ENCODE measurements around the gene UPB1.
"Not testable (repeated sequence)": the region's sequence is repeated elsewhere in the genome, so short reads cannot be mapped to it uniquely, and the experiment has no call there.

Gene UPB1

DNA sequence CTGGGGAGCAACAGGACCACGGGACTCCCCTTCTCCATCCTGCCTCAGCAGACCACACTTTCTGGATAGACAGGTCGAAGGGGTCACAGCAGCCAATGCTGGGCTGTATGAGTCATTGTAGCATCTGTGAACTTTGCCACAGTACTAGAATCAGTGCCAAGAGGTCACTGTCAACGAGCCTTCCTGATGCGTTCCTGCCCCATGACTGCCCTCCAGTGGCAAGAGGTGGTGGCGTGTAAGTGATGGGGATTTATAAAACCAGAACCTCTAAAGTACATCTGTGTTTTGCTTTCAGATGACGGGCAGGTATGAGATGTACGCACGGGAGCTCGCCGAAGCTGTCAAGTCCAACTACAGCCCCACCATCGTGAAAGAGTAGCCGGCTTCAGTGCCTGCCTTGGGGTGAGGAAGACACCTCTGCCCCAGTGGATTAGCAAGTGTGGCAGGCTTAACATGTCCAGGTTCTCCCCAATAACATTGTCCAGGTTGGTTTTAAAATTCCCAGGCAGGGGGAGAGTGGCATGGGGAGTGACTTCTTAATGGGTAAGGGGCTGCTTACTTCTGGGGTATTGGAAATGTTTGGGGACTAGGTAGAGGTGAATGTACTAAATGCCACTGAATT is 30.4 kb downstream of the UPB1 start:
- peak; percentile 70 for DNase-seq (ENCODE audit: low read depth)
- H3K4me3 ChIP-seq (replicated peaks; ENCODE audit: low read depth, low read length) = no peak overlapping the region
- TF ChIP-seq, protein P1, sequence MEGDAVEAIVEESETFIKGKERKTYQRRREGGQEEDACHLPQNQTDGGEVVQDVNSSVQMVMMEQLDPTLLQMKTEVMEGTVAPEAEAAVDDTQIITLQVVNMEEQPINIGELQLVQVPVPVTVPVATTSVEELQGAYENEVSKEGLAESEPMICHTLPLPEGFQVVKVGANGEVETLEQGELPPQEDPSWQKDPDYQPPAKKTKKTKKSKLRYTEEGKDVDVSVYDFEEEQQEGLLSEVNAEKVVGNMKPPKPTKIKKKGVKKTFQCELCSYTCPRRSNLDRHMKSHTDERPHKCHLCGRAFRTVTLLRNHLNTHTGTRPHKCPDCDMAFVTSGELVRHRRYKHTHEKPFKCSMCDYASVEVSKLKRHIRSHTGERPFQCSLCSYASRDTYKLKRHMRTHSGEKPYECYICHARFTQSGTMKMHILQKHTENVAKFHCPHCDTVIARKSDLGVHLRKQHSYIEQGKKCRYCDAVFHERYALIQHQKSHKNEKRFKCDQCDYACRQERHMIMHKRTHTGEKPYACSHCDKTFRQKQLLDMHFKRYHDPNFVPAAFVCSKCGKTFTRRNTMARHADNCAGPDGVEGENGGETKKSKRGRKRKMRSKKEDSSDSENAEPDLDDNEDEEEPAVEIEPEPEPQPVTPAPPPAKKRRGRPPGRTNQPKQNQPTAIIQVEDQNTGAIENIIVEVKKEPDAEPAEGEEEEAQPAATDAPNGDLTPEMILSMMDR (IDR thresholded peaks at IDR 0.05; ENCODE audit: low read length, missing control alignments) = peak; percentile 95

DNA sequence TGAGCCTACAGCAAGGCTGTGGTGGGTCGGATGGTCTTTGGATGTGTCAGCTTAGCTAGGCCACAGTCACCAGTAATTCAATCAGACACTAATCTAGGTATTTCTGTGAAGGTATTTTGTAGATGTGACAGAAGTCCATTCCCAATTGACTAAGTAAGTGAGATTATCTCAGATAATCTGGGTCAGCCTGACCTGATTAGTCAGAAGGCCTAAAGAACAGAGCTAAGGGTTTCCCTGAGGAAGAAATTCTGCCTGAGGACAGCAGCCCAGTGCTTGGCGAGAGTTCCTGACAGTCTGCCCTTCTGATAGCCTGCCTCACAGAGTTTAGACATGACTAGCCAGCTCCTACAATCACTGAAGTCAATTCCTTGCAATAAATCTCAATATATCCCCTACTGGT is 31.1 kb downstream of the UPB1 start:
- TF ChIP-seq, protein P1 (IDR thresholded peaks at IDR 0.05; ENCODE audit: low read length, missing control alignments) = no peak
- DNase-seq (ENCODE audit: low read depth) = no peak
- no peak overlapping the region for H3K4me3 ChIP-seq (replicated peaks; ENCODE audit: low read depth, low read length)

- no peak for DNase-seq (ENCODE audit: low read depth)
- TF ChIP-seq, protein P1 (IDR thresholded peaks at IDR 0.05; ENCODE audit: low read length, missing control alignments) = no peak
- H3K4me3 ChIP-seq (replicated peaks; ENCODE audit: low read depth, low read length) = no peak overlapping the region
These were observed 34.8 kb downstream of the UPB1 start for GRCh38 chr22:24529898-24530297.

DNA sequence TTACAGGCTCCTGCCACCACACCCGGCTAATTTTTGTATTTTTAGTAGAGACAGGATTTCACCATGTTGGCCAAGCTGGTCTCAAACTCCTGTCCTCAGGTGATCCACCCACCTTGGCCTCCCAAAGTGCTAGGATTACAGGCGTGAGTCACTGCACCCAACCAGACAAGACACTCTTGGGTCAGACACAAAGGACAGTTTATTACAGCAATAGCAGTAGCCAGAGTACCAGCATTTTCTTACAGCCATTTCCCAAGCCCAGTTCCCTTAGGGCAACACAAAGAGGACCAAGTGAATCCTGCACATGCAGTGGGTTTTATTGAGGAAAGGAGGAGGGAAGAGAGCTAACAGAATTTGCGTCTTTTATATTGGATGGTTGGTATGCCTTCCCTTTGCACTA is 35.8 kb downstream of the UPB1 start:
- not testable (repeated sequence) for DNase-seq (ENCODE audit: low read depth); H3K4me3 ChIP-seq (replicated peaks; ENCODE audit: low read depth, low read length)

DNA sequence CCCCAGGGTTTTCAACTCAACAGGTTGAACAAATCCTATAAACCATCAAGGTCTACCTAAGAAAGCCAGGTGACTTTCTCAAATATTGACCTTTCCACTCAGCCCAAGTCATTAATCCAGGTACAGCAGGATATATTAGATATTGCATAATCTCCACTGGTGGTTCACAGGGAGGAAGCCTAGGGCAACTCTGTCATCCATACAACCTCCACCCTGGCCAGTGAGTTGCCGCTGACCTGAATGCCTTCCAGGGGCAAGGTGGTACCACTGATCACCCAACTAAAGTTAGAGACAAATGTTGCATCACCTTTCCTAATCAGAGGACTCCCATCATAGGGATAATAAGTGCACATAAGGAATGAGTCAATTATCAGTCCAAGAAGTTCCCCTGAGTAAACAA is 36.9 kb downstream of the UPB1 start:
- no peak for DNase-seq (ENCODE audit: low read depth)
- no peak overlapping the region for H3K4me3 ChIP-seq (replicated peaks; ENCODE audit: low read depth, low read length)
- TF ChIP-seq, protein P1 (IDR thresholded peaks at IDR 0.05; ENCODE audit: low read length, missing control alignments) = no peak

GRCh38 chr22:24535348-24535747 is 40.2 kb downstream of the UPB1 start:
- DNase-seq (ENCODE audit: low read depth) = no peak
- TF ChIP-seq, protein P1 (IDR thresholded peaks at IDR 0.05; ENCODE audit: low read length, missing control alignments) = no peak
- no peak overlapping the region for H3K4me3 ChIP-seq (replicated peaks; ENCODE audit: low read depth, low read length)

- DNase-seq (ENCODE audit: low read depth) = no peak
- H3K4me3 ChIP-seq (replicated peaks; ENCODE audit: low read depth, low read length) = no peak overlapping the region
- TF ChIP-seq, protein P1 (IDR thresholded peaks at IDR 0.05; ENCODE audit: low read length, missing control alignments) = no peak
These were observed 41.0 kb downstream of the UPB1 start for GRCh38 chr22:24536089-24536488.
